ENCODE data around the gene ATXN1.
"Not testable (repeated sequence)": the region's sequence is repeated elsewhere in the genome, so short reads cannot be mapped to it uniquely, and the experiment has no call there.

ATXN1 gene

GRCh38 chr6:16760516-16761470 is at the start of gene ATXN1:
Gene ATXN1 (minus strand): TSS chr6:16761460.
- no peak for DNase-seq (ENCODE audit: low read depth)

DNA sequence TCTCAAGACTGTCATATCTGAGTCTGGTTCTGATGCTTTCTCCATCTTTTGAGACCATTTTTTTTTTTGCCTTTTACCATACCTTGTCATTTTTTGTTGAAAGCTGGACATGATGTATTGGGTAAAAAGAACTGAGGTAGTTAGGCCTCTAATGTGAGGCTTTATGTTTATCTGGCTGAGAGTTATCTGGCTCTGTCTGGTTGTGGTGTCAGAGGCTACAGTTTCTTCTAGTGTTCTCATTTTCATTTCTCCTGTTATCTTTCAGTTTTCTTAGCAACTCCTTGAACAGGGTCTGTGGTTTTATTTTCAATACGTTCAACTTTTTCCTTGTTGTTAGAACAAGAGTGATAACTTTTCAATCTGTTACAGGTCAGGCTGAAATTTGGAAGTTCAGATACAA is 49.2 kb upstream of the ATXN1 start:
- DNase-seq (ENCODE audit: low read depth) = no peak

DNA sequence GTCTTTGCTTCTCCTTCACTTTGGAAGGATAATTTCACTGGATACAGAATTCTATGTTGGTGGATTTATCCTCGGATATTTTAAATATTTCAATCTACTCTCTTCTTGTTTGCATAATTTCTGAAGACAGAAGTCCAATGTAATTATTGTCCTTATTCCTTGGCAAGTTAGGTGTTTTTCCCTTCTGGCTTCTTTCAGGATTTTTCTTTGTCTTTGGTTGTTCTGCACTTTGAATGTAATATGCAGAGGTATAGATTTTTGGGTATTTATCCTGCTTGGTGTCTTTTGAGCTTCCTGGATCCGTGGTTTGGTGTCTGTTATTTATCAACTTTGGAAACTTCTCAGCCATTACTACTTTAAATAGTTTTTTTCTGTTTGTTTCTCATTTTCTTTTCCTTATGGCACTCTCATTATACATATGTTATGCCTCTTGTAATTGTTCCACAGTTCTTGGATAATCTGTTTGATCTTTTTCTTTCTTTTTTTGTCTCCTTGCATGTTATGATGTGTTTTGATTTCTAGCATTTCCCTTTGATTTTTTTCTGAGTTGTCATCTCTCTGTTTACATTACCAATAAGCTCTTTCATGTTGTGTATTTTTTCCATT is 48.6 kb upstream of the ATXN1 start:
- DNase-seq (ENCODE audit: low read depth) = no peak

DNA sequence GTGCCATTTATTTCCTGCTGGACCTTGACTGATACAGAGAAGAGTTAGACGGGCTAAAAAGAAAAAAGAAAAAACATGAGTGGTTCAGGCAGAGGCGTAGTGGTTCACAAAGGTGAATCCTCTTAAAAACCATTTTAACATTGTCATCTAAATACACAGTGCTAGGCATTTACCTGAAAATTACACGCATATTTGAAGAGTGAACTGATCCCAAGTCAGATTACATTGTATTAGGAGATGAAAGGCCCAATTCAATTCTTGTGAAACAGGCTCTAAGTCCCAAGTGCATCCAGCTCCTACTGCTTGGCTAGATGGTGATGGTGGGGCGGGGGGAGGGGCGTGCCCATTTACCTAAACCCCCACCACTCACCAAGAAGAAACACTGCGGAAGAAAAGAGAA is 46.7 kb upstream of the ATXN1 start:
- DNase-seq (ENCODE audit: low read depth) = no peak

- DNase-seq (ENCODE audit: low read depth) = no peak
Measured at GRCh38 chr6:16806363-16806762, 45.1 kb upstream of the ATXN1 start.

- no peak for DNase-seq (ENCODE audit: low read depth)
Measured at GRCh38 chr6:16805243-16805950, 44.1 kb upstream of the ATXN1 start.

- DNase-seq (ENCODE audit: low read depth) = no peak
Measured at GRCh38 chr6:16804546-16805242, 43.4 kb upstream of the ATXN1 start.

- no peak for DNase-seq (ENCODE audit: low read depth)
Measured at GRCh38 chr6:16803294-16804200, 42.3 kb upstream of the ATXN1 start.

DNA sequence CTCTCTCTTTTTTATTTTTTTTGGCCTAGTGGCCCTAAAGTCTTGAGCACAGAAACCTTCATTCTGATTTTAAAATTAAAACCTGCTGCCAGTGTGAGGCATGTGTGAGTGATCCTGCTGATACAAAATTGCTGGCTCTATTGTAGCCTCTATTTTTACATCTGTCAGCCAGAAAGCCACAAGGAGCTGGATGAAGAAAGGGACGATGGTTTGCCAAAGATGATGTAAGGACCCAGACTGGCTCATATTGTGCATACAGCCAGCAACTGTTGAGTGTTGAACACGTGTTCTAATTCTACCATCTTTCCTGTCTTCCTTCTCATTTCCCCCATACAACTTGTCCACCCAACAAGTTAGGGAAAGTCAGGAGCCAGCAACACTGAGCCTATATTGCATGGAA is 40.8 kb upstream of the ATXN1 start:
- peak; percentile 31 for DNase-seq (ENCODE audit: low read depth)

- DNase-seq (ENCODE audit: low read depth) = no peak
Measured at GRCh38 chr6:16800942-16801341, 39.7 kb upstream of the ATXN1 start.

GRCh38 chr6:16800341-16800740 is 39.1 kb upstream of the ATXN1 start:
- no peak for DNase-seq (ENCODE audit: low read depth)

GRCh38 chr6:16799279-16800193 is 38.3 kb upstream of the ATXN1 start:
- DNase-seq (ENCODE audit: low read depth) = no peak

GRCh38 chr6:16793828-16794412 is 32.7 kb upstream of the ATXN1 start:
- DNase-seq (ENCODE audit: low read depth) = no peak

DNA sequence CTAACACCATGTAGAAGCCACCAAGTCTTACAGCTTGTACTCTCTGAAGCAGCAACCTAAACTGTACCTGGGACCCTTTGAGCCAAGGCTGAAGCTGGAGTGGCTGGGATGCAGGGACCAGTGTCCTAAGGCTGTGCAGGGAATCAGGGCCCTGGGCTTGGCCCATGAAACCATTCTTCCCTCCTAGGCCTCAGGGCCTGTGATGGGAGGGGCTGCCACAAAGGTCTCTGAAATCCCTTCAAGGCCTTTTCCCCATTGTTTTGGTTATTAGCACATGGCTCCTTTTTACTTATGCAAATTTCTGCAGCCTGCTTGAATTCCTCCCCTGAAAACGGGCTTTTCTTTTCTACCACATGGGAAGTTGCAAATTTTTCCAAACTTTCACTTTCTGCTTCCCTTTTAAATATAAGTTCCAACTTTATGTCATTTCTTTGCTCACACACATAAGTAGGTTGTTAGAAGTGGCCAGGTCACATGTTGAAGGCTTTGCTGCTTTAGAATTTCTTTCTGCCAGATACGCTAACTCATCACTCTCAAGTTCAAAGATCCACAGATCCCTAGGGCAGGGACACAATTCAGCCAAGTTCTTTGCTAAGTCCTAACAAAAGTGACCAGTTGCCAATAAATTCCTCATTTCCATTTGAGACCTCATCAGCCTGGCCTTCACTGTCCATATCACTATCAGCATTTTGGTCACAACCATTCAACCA is 28.2 kb upstream of the ATXN1 start:
- no peak for DNase-seq (ENCODE audit: low read depth)

DNA sequence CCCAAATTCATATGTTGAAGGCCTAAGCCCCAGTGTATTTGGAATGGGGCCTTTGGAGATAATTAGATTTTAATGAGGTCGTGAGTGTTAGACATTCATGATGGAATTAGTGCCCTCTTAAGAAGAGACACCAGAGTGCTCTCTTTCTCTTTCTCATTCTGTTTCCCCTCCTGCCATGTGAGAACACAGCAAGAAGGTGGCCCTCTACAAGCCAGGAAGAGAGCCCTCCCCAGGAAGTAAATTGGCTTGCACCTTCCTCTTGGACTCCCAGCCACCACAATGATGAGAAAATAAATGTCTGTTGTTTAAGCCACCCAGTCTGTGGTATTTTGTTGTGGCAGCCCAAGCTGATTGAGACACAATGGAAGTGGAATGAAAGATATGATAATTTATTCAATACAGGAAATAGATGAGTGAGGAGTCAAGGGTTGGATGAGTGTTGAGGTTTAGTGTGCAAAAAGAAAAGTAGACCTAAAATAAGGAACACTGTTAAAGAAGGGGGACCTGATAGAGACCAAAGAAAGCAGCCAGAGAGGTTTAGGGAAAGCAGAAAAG is 25.9 kb upstream of the ATXN1 start:
- DNase-seq (ENCODE audit: low read depth) = no peak

- no peak for DNase-seq (ENCODE audit: low read depth)
Measured at GRCh38 chr6:16785496-16785895, 24.2 kb upstream of the ATXN1 start.

- not testable (repeated sequence) for DNase-seq (ENCODE audit: low read depth)
Measured at GRCh38 chr6:16784957-16785356, 23.7 kb upstream of the ATXN1 start.

DNA sequence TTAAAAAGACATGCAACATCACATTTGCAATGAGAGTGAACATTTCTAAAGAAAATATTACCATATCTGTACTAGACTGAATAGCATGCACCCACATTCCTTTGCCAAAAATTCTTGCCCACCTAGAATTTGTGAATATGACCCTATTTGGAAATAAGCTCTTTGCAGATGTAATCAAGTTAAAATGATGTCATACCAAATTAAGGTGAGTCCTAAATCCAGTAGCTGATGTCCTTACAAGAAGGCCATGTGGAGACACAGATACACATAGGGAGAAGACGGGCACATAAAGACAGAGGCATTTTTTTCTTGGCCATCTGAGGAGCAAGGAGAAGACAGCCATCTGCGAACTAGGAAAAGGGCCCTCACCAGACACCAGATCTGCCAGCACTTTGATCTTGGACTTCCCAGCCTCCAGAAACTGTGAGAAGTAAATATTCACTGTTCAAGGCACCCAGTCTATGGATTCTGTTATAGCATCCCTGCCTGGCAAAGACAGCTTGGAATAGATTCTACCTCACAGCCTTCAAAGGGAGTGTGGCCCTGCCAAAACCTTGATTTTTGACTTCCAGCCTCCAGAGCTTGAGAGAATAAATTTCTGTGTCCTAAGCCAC is 22.8 kb upstream of the ATXN1 start:
- DNase-seq (ENCODE audit: low read depth) = no peak
